VCaP (cell line): Measurements from ENCODE around the gene TSPAN2.

Experiments
- H3K27ac ChIP-seq: fragments of 450-650 bp; 2 replicates; pipeline ENCODE4 v1.5.1; 2017
- TF ChIP-seq, protein P1 (sequence below): fragments of 450-650 bp; conservative IDR thresholded peaks from 2 replicates; pipeline ENCODE4 v1.5.1; 2017; ENCODE audit warnings: mild to moderate bottlenecking, moderate library complexity

Gene TSPAN2

DNA sequence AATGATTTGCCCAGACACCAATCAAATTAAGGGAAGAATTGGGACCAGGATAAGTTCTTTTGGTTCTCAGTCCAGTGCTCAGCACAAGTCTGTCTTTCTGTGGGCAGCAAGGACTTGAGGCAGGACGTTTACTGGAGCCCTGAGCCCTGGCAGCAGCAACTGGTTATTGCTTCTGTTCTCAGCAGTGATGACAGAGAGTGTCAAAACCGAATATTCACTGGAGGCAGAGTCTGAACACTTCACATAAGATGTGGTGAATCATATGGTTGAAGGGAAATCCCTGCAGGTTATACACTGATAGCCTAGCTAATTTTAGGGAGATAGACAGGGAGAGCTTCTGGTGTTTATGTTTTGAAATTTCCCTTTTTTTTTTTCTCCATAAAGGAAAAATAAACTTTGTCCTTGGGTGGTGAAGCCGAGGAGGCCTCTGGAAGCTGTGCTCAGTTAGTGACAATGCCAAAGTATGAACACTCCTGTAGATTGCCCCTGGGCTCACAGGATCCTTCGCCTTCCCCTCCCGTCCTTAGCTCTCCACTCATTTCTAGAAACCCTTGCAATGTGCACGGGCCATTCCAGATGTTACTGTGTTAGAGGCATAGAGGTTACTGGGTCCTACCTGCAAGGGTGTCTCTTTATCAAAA is 26.3 kb upstream of the TSPAN2 start:
- H3K27ac ChIP-seq = no peak overlapping the region
- TF ChIP-seq, protein P1, sequence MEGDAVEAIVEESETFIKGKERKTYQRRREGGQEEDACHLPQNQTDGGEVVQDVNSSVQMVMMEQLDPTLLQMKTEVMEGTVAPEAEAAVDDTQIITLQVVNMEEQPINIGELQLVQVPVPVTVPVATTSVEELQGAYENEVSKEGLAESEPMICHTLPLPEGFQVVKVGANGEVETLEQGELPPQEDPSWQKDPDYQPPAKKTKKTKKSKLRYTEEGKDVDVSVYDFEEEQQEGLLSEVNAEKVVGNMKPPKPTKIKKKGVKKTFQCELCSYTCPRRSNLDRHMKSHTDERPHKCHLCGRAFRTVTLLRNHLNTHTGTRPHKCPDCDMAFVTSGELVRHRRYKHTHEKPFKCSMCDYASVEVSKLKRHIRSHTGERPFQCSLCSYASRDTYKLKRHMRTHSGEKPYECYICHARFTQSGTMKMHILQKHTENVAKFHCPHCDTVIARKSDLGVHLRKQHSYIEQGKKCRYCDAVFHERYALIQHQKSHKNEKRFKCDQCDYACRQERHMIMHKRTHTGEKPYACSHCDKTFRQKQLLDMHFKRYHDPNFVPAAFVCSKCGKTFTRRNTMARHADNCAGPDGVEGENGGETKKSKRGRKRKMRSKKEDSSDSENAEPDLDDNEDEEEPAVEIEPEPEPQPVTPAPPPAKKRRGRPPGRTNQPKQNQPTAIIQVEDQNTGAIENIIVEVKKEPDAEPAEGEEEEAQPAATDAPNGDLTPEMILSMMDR = no peak

DNA sequence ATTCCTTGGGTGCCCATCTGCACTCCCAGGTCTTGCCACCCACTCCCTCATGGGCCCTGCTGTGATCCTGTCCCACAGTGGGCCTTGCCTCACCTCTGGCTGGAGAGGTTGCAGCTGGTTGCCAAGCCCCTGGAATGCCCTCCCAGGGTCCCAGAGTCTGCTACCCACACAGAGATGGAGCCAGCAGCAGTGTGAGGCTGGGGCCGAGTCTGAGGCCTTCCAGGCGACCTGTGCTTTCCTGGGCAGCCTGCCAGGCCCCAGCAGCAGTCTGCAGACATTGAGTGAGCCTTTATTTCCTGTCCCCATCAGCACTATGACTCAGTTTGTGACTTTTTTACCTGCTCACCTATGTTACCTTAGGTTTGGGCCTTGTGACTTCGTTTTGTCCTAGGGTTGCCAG is 25.0 kb upstream of the TSPAN2 start:
- H3K27ac ChIP-seq = no peak overlapping the region
- TF ChIP-seq, protein P1 = no peak

DNA sequence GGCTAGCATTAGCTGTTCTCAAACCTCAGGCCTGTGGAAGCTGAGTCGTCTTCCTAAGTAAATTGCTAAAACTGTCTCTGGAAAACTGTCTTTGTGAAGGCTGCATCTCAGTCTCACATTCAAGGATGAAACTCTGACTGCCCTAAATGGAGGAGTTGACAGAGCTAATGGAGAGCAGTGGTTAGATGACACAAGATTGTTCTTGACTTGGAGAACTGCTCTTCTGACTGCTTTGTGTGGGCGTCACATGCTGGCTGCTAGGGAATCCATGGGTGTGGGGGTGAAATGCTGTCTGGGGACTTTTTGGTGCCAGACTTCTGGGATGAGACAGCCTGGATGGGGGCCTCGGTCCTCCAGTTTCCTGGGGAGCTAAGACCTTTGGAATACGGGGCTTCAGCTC is 24.5 kb upstream of the TSPAN2 start:
- H3K27ac ChIP-seq = no peak overlapping the region
- TF ChIP-seq, protein P1 = no peak

DNA sequence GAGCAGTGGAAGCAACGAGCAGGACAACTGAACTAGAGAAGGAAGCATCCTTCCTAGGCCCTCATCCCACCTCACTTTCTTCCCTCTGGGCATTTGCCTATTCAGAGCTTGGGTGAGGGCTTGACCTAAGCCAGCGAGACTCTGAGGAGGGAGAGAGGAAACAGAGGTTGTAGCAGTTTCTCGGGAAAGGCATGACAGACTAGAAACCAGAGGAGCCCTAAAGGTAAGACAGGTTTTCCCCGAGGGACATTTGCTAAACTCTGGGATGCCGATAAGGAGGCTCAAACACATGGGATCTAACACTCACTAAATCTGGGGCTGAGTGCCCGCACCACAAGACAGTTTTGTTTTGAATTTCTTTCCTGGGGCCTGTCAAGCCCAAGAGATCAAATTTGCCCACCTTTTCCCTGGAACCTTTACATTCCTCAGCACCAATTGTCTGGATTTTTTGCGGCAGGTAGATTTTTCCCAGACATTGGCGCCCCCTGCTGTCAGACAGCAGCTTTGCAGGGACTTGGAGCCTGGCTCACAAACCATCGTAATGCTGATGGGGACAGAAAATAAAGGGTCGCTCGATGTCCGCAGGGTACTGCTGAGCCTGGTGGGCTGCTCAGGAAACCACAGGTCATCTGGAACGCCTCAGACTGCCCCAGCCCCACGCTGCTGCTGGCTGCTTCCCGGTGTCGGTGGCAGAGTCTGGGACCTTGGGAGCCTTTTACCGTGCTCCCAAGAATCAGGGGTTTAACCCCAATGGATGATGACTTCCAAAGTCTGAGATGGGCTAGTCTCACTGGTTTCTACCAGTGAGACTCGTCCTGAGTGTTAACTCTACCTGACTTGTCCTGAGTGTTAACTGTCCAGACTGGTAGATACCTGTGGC is 23.4 kb upstream of the TSPAN2 start:
- H3K27ac ChIP-seq = no peak overlapping the region
- TF ChIP-seq, protein P1 = peak; percentile 91

DNA sequence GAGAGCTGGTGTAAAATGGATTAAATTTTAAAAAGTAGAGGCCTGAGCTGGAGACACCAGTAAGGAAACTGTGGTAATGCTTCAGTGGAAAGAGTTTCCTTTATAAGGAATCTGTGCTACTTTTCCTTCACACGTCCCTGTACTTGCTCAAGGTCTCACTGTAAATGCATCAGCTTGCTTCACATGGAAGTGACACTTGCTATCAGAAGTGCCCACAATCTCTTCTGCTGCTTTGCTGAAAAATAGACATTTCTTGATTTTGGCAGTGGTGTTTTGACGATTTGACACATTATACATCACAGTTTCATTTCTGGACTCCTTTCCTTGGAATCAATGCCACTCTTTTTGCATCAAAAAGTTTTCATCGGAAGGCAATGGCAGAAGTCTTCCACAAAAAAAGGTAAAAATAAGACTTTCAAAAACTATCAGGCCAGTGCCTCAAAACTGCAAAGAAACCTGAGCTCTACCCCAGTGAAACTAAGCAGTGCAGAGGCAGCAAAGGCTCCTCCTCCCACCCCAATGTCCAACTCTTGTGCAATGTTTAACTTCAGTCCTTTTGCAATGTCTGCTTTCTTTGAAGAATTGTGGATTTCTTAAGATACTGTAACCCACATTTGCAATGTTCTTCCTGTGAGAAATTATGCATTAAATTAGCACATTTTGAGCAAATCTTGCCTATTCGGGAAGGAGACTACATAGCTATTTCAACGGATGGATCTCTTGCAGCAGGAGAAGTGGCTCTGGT is 18.4 kb upstream of the TSPAN2 start:
- TF ChIP-seq, protein P1 = no peak
- H3K27ac ChIP-seq = no peak overlapping the region

DNA sequence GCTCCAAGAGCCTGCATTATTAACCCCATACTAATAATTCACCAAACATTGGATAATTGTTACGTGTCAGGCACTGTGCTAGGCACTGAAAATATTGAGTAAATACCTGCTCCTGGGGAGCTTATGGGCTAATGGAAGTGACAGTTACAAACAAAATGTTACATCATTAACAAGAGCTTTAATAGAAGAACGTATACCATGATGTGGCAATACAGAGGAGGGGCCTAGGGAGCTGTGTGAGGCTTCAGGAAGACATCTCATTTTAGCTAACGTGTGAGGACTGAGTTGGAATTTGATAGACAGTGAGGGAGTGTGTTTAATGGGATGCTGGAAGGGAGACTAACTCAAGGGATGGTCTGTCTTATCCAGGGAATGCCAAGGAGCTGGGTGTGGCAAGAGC is 16.5 kb upstream of the TSPAN2 start:
- no peak overlapping the region for H3K27ac ChIP-seq
- TF ChIP-seq, protein P1 = no peak

DNA sequence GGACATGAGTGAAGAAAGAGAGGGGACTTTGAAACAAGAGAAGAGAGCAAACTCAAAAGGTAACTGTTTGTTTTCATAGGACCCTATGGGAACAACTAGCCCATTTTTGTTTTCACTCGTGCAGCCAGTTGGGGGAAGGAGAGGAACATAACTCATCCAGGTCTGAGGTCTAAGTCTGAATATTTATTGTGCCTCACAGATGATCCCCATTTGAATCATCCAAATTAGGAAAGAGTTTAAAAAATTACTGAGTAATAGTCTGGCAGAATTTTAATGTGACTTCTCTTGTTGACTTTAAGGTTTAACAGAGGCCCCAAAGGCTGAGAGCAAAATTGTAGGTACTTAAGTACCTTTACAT is 10.4 kb upstream of the TSPAN2 start:
- TF ChIP-seq, protein P1 = no peak
- peak overlapping the region; percentile 80 for H3K27ac ChIP-seq
